ENCODE measurements around the gene CCDC102A.

The CCDC102A gene

GRCh38 chr16:57476546-57477410, 59.6 kb downstream of the CCDC102A start:
- no peak for DNase-seq

DNA sequence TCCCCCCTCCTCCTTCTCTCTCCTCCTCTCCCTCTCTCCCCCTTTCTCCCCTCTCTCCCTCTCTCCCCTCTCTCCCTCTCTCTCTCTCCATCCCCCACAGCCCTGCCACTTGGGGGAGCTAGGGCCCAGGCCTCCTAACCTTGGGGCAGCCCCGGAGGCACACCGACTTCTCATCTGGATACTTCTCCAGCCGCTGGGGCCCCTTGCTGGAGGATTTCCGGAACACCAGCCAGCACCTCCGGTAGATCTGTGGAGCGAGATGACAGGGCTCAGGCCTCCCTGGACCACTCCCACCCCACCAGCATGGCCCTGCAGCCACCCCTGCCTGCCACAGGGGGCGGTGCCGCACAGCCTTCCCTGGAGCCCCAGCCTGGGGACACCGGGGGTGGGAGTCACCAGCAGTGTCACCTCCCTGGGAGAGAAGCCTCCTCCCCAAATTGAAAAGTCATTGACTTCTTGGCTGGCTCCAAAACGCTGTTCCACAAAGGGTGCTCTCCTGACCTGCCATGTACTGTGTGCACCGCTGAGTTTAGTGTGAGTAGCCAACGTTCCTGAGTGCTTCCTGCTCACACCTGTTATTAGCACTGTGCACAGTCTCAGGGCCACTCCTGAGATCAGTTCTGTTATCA, 60.5 kb downstream of the CCDC102A start:
- peak; percentile 45 for DNase-seq

GRCh38 chr16:57474671-57475661, 61.4 kb downstream of the CCDC102A start:
- DNase-seq: no peak

- DNase-seq: no peak
Observed at GRCh38 chr16:57473906-57474305, 62.5 kb downstream of the CCDC102A start.

GRCh38 chr16:57473176-57473840, 63.1 kb downstream of the CCDC102A start:
- no peak for DNase-seq

- DNase-seq: no peak
Observed at GRCh38 chr16:57472665-57473060, 63.7 kb downstream of the CCDC102A start.

DNA sequence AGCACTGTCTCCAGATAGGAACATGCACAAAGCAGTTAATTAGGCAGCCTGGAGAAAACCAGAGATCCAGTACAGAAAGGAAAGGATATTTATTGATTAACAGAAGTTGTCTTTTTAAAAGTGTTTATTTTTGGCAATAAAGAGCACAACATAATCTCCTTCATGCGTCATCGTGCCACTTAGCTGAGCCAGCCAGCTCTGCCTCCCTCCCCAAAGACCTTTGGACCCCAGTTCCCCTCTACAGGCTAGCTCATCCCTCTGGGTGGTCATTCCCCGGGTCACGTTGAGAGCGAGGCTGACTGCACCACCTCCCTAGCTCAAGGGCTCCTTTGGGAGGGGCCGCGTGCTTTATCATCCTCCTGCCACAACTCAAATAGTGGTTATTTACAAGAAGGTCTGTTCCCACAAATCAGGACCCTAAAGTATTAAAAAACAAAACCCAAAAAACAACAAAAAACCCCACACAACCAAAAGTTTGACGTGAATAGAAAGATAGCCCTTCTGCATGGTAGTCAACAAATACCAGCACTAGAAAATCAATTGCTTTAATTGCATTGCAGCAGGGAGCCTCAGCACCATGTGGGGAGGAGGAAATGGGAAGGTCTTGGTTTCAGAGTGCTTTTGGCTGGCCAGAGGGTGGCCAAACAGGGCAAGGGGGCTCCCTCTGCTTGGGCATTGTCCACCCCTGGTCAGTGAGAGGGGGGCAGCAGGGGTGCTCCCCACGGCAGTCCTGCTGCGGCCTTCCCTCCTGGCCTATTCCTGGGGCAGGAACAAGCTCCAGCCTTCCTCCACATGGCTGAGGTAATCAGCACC, 64.3 kb downstream of the CCDC102A start:
- DNase-seq: no peak

DNA sequence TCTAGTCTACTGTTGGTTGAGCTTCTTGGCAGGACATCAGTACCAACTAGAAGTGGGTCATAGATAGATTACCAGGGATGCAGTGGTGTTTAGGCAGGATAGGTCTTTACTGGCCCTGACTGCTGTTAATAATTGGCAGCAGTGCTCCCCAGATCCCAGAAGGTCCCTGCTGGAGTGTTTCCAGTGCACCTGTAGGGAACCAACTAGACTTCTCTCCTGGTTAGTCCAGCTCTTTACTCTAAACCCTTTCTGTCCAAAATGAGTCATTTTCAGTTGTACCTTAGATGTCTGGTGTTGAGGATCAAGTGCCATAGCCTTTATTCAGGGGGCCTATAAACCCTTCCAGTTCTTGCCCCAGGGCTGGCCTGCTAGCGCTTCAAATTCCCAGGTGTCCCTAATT, 65.2 kb downstream of the CCDC102A start:
- no peak for DNase-seq

GRCh38 chr16:57470711-57471110, 65.7 kb downstream of the CCDC102A start:
- no peak for DNase-seq

GRCh38 chr16:57469917-57470470, 66.4 kb downstream of the CCDC102A start:
- no peak for DNase-seq

- no peak for DNase-seq
Observed at GRCh38 chr16:57469046-57469445, 67.3 kb downstream of the CCDC102A start.

- DNase-seq: no peak
Observed at GRCh38 chr16:57468346-57468745, 68.0 kb downstream of the CCDC102A start.

DNA sequence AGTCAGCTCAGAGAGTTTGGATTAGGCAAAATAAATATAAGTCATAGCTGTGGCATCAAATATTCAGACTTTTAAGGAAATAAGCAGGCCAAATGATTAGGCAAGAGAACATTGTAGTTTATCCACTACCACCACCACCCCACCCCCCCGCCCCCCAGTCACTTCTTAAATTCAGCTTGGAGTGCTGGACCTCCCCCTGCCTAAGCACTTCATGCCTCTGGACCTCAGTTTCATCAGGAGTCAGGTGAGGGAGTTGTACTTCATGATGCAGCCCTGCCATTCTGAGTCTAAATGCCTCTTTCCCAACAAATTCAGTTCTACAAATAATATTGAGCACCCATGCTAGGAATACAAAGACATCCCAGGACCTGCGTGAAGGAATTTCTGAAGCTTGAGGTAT, 71.8 kb downstream of the CCDC102A start:
- DNase-seq: no peak

DNA sequence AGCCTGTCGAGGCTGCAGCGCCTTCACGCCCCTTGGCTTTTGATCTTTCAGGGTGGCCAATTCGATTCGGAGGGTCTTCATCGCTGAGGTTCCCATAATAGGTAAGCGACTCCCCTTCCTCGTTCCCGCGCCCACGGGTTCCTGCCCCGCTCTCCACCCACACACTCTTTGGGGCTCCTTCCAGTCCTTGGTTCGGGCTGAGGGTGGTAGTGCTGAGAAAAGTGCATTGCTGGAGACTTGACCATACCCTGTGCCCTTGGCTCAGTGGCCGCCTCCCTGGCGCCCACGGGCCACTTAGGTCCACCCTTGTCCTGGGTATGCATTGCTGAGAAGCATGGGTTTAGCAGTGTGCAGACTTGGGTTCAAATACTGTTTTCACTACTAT, 73.4 kb downstream of the CCDC102A start:
- no peak for DNase-seq

DNA sequence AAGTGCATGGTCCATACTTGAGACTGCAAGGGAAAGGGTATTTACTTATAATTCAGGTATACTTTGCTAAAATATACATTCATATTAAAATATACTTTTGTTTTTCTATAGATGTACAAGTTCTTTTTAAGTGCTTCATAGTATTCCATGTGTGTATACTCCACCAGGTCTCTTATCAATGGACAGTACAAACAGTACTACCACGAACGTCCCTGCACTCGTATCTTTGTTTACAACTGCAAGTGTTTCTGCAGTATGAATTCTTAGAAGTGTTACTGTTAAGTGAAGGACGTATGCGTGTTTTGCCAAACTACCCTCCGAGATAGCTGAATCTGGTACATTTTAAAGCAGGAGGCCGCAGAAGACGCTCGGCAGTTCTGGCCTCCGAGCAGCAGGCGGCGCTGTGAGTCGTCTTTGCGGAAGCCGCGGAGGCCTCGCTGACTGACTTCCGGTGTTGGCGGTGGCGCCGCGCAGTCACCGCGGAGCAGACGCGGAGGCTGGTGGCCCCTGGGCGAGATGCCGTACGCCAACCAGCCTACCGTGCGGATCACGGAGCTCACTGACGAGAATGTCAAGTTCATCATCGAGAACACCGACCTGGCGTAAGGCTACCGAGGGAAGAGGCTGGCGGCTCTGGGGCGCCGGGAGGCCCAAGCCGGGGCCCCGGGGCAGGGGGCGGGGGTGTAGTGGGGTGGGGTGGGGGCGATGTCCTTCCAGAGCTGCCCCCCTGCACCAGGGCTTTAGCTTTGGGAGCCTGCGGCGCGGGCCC, 74.0 kb downstream of the CCDC102A start, which contains the start of gene POLR2C:
POLR2C (plus strand) TSS at position 471 of the 769 bp plus-strand sequence; CDS start at position 517, 46 bp downstream.
- DNase-seq: peak; percentile 82
